Testis (tissue), 2 donors: Measurements from ENCODE around the gene ARID2.

Source experiments
- POLR2A ChIP-seq: fragments of 450-650 bp; IDR thresholded peaks from one replicate; pipeline ENCODE4 v1.6.1; 2017; ENCODE audit warnings: antibody characterized with exemption, mild to moderate bottlenecking, moderate library complexity
- TF ChIP-seq, protein P1 (sequence below), 3 experiments: fragments of 450-650 bp in 2 of 3; fragments of 200-600 bp in 1 of 3; sonication (generic) in 1 of 3; IDR thresholded peaks; one replicate each; pipeline ENCODE4 v1.5.1; 2016 to 2019; ENCODE audit warnings: antibody characterized with exemption in 3 of 3, mild to moderate bottlenecking in 2 of 3, moderate library complexity in 1 of 3

DNA sequence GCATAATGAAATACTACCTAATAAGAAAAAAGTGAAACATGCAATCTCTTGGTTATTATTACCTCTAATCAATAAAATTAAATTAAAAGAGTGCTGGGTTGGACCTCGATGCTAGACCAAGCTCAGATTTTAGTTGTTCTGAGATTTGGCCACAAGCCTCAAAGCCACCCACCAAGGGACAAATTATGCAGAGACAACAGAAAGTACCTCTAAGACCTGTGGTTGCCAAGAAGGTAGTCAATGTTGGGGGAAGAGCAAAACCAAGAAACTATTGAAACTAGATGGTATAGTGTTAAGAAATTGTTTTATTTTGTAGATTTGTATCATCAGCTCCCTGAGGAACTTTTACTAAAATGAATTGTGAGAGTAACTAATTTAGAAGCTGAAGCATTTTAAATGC is 43.8 kb upstream of the ARID2 start:
- TF ChIP-seq, protein P1, sequence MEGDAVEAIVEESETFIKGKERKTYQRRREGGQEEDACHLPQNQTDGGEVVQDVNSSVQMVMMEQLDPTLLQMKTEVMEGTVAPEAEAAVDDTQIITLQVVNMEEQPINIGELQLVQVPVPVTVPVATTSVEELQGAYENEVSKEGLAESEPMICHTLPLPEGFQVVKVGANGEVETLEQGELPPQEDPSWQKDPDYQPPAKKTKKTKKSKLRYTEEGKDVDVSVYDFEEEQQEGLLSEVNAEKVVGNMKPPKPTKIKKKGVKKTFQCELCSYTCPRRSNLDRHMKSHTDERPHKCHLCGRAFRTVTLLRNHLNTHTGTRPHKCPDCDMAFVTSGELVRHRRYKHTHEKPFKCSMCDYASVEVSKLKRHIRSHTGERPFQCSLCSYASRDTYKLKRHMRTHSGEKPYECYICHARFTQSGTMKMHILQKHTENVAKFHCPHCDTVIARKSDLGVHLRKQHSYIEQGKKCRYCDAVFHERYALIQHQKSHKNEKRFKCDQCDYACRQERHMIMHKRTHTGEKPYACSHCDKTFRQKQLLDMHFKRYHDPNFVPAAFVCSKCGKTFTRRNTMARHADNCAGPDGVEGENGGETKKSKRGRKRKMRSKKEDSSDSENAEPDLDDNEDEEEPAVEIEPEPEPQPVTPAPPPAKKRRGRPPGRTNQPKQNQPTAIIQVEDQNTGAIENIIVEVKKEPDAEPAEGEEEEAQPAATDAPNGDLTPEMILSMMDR (IDR thresholded peaks at IDR 0.05), result no peak
- no peak for TF ChIP-seq POLR2A
